ENCODE results near the gene XKR8.
A peak's percentile ranks its signal among the peaks of the same experiment; 100 is the strongest.

Gene XKR8

GRCh38 chr1:27956761-27957160 is 3.0 kb upstream of the XKR8 start:
- no peak for DNase-seq

GRCh38 chr1:27957655-27958054 is 2.1 kb upstream of the XKR8 start:
- DNase-seq, result no peak

DNA sequence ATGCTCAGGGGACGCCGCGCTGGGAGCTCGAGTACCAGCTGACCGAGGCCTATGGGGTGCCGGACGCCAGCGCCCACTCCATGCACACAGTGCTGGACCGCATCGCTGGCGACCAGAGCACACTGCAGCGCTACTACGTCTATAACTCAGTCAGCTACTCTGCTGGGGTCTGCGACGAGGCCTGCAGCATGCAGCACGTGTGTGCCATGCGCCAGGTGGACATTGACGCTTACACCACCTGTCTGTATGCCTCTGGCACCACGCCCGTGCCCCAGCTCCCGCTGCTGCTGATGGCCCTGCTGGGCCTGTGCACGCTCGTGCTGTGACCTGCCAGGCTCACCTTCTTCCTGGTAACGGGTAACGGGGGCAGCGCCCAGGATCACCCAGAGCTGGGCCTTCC is 1.3 kb upstream of the XKR8 start:
- DNase-seq, result no peak

DNA sequence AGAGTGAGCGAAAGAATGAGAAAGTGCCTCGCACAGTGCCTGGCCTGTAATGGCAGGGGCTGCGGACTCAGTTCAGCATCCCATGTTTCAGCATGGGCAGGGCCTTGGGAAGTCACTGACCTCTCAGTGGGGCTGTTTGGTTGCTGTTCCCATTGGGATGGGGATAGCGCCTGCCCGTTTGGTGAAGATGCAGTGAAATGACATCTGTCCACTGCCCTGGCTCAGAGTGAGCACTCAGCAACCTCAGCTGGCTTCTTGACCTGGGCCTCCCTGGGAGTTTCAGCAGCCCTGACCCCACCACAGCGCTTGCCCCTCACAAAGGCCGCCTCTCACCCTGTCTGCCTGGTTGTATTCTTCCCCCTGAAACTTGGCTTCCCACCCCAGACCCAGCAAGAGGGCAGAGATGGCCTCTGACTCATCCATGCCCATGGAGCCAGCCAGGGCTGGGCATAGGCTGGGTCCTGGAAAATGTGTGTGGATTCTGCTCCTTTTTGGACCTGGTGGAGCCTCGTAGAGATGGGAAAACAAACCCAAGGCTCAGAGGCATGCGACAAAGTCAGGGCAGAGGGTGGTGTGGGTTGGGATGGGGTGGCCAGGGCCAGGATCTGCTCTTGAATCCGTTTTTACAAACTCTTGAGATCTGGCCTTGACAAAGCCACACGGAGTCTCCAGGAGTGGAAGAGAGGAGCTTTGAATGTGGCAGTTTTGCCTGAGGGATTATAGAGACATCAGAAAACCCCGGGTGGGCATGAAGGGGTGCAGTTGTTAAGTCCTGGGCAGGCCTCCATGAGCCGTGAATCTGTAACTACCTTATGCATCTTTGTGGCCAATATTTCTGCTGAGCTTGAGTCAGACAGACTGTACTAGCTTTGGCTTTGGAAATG is 1.2 kb downstream of the XKR8 start:
- DNase-seq, result no peak

GRCh38 chr1:27961646-27962221 is 2.0 kb downstream of the XKR8 start:
- no peak for DNase-seq

- DNase-seq, result no peak
These were observed 3.6 kb downstream of the XKR8 start for GRCh38 chr1:27963393-27963792.

GRCh38 chr1:27966402-27967105 is 6.8 kb downstream of the XKR8 start:
- DNase-seq, result no peak

DNA sequence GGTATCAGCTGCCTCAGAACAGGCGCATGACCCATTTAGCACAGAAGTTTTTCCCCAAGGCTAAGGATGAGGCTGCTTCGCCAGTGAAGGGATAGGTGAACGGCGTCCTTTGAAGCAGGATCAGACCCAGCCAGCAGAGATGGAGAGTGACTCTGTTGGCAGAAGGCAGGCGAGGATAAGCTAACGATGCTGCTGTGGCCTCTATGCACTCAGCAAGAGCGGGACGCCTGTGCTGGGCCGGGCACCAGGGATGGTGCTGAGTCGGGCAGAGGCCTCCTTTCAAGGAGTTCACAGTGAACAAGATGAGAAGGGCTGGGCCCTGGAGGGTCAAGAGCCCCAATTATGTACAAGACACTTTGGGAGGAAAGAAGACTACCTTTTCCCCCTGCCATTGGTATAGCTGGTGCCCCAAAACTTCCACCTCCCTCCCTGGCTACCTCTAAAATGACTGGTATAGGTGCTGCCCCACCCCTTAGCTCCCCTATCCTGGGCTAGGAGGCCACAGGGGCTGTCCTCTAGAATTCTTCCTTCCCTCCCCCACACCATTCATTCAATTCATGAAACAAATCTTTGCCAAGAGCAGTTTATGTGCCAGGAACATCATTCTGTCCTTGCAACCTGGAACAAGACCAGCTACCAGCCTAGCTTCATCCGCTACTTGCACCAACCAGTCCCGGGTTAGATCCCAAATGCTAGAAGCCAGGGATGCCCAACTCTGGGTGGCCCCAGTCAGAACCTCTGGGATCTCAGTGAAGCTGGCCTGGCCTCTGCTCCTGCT is 7.5 kb downstream of the XKR8 start:
- DNase-seq, result no peak

GRCh38 chr1:27967884-27968466 is 8.2 kb downstream of the XKR8 start:
- DNase-seq, result no peak

DNA sequence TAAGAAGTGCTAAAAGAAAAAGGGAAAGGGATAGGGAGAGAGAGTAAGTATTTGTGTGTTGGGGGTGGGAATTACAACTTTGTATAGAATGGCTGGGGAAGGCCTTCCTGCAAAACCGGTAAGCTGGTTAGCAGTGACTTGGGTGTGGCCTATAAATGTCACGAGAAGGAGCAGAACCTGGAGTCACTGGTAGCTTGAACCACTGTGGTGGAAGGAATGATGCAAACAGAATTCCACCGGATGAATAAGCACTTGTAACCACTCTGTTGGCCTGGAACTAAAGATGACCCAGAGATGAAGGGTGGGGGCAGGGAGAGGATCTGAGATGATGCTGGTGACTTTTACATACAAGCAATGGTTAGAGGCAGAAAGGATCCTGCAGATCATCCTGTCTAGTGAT is 8.9 kb downstream of the XKR8 start:
- no peak for DNase-seq

GRCh38 chr1:27970401-27970800 is 10.6 kb downstream of the XKR8 start:
- DNase-seq, result no peak

- no peak for DNase-seq
These were observed 11.9 kb downstream of the XKR8 start for GRCh38 chr1:27971674-27972073.

DNA sequence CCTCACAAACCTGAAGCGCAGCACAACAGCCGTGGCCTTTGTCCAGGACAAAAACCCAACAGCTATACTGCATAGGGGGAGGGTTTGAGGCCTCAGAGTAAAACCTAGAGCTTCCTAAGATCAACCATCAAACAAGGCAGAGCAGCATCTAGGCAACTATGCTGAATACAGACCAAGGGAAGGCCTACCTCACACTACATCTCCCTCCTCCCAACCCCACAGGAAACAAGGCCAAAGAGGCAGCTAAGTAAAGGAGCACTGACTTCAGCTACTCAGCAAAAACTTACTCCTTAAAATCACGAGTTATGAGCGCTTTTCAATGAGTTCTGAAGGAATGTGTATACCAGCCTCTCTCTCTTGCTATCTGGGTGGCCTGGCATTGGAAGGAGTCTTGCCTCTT is 12.4 kb downstream of the XKR8 start:
- no peak for DNase-seq

- DNase-seq, result no peak
These were observed 14.1 kb downstream of the XKR8 start for GRCh38 chr1:27973771-27974416.

DNA sequence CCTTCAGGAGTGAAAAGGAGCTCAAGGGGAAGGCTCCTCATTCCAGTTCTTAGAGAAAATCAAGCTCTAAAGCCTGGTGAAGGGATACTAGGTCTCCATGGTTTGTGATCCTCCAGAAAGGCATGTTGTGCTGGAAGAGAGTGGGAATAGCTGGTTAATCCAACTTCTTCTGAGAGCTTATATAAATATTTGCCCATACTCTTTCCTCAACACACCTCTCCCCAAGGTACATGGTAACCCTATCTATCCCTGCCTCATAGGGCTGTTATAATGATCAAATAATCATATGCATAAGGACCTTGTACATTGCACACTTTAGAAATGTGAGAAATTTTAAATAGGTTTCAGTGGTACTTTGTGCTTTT is 14.6 kb downstream of the XKR8 start:
- DNase-seq, result no peak

- no peak for DNase-seq
These were observed 19.5 kb downstream of the XKR8 start for GRCh38 chr1:27979151-27979858.

GRCh38 chr1:27979859-27980201 is 20.1 kb downstream of the XKR8 start:
- DNase-seq, result no peak

DNA sequence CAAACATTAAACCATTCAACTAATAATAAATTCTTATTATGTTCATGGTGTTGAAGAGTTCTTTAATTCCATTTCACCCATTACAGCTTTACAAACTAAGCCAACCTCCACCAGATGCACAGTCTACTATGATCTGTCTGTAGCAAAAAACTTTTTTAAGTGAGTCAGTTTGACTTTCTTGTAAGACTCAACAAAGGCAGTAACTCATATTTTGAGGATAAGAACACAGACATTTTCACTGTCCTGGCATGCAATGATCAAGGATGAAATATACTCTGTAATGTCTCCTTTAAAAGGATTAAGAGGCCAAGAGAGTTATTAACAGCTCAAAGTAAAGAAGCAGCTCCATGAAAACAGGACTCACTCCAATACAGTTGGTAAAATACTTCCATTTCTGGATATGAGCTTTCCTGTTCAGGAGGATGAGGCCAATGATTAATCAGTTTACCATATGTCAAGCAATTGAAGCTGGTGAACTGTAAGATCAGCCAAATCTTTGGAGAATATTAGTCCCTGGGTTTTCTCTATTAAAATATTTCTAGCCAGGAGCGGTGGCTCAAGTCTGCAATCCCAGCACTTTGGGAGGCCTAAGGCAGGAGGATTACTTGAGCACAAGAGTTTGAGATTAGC is 20.6 kb downstream of the XKR8 start:
- DNase-seq, result no peak

DNA sequence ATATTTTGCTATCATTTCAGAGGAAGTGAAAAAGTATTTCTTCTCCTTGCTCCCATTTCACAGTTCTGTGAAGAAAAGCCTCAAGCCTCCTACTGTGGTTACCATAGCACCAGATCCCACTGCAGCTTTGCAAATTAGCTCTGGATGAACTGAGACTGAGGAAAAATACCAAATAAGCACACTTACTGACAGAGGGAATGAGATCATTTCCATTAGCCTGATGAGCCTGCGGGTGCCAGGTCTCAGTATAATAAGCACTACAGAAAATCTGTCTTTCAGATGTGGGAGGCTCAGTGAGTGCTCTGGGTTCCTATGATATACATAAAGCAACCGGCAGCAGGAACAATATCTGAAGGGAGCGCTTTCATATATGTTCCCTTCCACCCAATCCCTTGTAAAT is 21.4 kb downstream of the XKR8 start:
- DNase-seq, result no peak

DNA sequence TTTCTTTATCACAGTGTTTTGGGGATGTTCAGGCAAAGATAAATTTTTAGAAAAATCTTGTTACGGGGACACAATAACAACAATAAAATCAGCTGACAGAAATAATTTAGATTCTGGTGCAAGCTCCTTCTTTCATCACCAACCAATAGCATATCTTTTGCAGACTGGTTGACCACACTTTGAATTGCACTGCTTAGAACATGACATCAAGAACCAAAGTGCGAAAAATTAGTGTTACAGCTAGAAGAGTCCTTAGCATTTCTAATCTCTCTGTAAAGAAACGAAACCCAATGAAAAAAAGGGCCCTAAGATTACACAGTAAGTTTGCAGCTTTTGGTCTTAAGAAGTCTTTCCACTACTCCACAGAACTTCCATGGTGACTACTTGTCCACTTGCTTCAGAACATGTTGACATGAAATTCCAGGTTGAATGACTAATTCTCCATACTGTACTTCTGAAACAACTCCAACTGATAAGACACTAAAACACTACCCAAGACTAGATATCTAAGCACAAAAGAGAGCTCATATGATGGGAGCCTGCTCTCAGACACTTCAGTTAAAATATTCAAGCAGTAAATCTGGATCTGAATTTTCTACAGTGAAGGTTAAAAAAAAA is 31.3 kb downstream of the XKR8 start:
- DNase-seq, result no peak

DNA sequence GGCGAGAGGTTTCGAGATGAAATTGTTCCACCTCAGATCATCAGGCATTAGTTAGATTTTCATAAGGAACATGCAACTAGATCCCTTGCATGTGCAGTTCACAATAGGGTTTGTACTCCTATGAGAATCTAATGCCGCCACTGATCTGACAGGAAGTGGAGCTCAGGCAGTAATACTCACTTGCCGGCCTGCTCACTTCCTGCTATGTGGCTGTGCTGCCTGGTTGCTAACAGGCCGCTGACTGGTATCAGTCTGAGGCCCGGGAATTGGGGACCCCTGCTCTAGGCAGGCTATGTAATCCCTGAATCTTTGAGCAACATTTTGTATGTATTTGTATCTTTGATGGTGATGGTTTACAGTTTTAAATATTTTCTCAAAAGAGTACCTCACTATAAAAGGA is 32.5 kb downstream of the XKR8 start:
- peak; percentile 39 to 52 for DNase-seq
